NCI-H2196 (cell line): ENCODE measurements around the gene CMC2.

Experiments
- DNase-seq: peaks from one replicate; lab custom pipeline; 2025; ENCODE audit not compliant: unreplicated experiment; lab: John Stamatoyannopoulos, UW

CMC2 gene

DNA sequence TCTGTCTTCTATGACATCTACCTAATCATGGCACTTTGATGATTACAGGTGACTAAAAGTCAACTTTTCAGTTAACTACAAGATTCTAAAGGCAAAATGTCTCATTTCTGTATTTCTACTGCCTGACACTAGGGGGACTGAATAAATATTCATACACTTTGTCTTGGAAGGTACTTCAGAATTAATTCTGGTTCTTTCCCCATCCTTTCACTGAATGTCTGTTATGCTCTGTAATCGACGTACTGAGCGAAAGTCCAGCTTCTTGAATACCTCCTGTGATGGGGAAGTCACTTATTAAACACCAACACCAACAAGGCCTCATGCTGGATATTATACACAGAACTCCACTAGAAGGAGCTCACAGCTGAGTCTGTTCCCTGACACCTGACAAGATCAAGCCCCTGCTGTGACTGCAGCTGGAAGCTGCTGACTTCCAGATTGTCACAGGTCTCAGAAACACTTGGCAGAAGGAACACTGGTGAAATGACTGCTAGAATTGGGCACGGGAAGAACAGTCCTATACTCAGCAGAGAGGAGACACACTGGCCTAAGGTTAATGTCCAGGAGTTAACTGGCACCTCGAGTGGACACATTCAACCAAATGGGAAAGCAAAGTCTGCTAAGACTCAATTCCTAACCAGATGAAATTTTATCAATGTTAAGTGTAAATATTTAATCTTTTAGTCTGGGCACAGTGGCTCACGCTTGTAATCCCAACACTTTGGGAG lies 31.9 kb downstream of the CMC2 start:
- DNase-seq = no peak

DNA sequence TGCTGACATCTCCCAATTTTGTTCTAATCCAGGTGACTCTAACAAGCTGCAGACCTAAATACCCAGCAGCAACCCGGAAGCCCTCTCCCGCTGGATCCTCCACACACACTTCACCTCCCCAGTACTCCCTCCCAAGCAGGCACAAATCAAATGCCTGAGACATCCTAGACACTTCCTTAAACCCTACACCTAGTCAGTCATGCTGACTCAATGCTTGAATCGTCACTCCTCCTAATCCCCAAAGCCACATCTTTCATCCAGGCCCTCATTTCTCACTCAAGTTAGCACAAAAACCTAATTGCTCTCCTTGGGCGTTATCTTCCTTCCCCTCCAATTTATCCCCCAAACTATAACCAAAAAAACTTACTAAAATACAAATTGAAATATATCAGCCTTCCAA lies 32.7 kb downstream of the CMC2 start:
- no peak for DNase-seq

GRCh38 chr16:80972611-80973010 lies 34.1 kb downstream of the CMC2 start:
- DNase-seq = no peak

- DNase-seq = no peak
Measured at GRCh38 chr16:80971819-80972218, 34.9 kb downstream of the CMC2 start.

DNA sequence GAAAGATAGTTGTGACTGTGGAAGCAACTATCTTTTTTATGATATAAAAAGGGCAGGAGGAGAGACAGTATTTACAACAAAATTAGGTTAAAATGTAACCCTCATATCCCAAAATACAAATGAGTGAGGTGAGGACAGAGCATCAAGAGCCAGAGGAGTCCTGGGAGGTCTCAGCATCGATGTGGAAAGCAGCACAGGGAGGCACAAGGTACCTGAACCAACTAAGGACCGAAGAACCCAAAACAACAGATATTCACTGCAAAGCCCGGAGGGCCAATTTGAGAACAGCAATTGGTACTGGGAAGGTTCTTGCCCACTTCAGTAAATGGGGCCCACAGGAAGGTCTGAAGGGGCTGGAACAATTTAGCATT lies 37.6 kb downstream of the CMC2 start:
- no peak for DNase-seq

- no peak for DNase-seq
Measured at GRCh38 chr16:80968386-80969113, 38.1 kb downstream of the CMC2 start.

- no peak for DNase-seq
Measured at GRCh38 chr16:80966617-80967016, 40.1 kb downstream of the CMC2 start.

DNA sequence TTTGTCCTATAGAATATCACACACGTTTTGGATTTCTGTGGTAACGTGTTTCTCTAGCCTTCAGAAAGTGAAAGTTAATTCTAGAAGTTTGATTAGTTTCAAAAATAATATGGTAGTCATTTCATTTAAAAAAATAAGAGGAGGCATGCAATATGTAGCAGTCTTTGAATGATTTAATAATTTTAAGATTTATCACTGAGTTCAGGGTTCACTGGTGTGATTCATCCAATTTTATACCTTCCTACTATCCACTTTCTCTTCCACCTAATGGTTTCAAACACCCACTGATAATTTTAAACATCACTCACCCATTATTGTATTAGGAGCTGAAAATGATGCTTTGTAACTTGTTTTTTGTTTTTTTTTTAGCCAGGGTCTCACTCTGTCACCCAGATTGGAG lies 42.3 kb downstream of the CMC2 start:
- DNase-seq = no peak

GRCh38 chr16:80962879-80963278 lies 43.8 kb downstream of the CMC2 start:
- no peak for DNase-seq

DNA sequence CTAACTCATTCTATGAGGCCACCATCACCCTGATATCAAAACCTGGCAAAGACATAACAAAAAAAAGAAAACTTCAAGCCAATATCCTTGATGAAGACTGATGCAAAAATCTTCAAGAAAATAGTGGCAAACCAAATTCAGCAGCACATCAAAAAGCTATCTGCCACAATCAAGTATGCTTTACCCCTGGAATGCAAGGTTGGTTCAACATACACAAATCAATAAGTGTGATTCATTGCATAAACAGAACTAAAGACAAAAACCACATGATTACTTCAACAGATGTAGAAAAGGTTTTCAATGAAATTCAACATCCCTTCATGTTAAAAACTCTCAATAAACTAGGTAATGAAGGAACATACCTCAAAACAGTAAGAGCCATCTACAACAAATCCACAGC lies 48.4 kb downstream of the CMC2 start:
- no peak for DNase-seq

- no peak for DNase-seq
Measured at GRCh38 chr16:80954985-80955384, 51.7 kb downstream of the CMC2 start.

- DNase-seq = no peak
Measured at GRCh38 chr16:80948886-80949493, 57.7 kb downstream of the CMC2 start.

DNA sequence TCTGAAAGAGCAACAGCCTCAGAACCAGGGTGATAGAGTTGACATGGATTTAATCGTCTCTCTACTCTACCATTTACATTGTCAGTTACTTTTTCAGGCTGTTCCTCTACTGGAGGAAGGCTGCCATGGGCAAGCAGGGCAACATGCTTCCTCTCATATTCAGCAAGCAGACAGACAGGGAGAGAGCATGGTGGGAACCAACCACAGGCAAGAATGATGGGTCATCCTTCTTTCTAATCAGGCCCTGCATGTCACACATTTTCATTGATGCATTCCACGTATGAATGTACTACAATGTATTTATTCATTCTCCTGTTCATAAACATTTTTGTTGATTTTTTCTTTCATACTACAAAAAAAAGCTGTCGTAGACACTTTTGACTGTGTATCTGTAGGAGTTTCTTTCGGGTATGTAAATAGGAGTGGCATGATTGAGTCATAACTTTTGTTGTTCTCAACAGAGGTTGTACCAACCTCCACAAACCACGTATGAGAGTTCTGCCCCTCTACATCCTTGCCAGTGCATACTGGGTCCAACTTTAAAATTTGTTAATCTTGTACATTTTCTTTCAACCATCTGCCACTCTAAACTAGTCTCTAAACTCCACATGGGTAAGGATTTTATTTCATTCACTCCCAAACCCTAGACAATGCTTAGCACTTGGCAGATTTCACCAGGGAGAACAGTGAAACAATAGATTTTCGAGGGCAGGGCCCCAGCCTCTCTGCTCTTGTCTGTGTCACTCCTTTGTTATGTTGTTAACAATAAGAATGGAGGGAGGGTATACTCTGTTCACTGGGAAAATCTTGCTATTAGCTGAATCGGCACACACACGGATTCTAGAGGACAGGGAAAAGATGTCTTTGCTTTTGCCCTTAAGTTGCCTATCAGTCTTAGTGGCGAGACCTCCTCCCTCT lies 58.7 kb downstream of the CMC2 start:
- DNase-seq = no peak

- DNase-seq = no peak
Measured at GRCh38 chr16:80947239-80947638, 59.4 kb downstream of the CMC2 start.

DNA sequence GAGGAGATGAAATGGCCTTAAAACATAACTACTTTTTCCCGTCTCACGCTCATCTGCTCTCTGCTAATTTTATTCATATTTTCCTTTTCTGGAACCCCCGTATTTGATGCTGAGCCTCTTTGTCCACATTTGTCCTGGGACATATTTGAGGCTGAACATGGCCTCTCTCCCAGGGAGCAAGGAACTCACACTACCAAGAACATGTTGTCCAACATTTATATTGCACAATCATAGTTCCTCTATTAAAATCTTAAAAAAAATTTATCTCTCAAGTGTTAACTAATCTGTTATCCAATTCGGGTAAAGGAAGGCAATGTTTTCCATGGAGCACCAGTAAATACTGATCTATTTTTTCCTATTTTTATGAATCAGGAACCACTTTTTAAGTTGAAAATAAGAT lies 60.2 kb downstream of the CMC2 start:
- no peak for DNase-seq

- no peak for DNase-seq
Measured at GRCh38 chr16:80940069-80940856, 66.4 kb downstream of the CMC2 start.

GRCh38 chr16:80938879-80939260 lies 67.8 kb downstream of the CMC2 start:
- DNase-seq = no peak

DNA sequence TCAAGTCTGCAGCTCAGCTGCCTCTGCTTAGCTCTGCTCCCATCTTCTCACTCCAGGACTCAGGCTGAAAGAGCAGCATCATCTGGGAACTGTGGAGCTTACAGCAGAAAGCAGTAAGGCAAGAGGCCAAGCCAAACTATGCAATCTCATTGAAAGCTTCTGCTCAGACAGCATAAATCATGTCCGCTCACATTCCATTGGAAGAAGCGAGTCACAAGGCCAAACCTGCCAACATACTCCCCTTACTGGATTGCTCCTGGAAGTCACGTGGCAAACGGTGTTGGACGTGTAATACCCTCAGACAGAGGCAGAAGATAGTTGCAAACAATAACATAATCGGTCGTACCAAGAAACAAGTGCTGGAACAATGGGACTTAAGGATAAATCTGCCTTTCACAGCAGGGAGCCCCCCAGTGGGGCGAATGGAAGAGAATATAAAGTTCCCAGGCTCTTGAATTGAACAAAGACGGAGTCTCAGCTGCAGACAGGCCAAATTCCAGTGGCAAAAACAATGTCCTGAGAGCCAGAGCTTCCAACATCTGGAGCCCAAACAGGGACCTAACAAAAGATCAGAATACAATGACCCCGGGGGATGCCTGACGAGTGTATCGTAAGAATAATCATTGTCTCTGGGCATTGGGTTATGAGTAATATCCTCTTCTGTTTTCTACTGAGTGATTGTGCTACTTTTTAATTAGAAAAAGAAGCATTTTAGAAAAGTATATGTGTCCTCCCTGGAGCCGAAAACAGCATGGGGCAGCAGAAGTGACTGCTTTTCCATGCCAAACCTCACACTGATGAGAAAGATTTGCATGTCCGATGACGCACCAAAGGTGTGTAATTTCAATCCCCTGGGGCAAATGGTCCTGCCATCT lies 68.4 kb downstream of the CMC2 start:
- no peak for DNase-seq

- DNase-seq = no peak
Measured at GRCh38 chr16:80936410-80936809, 70.3 kb downstream of the CMC2 start.

GRCh38 chr16:80935691-80936090 lies 71.0 kb downstream of the CMC2 start:
- DNase-seq = no peak
